Activated naive CD4-positive, alpha-beta T cell treated with anti-CD3 and anti-CD28 coated beads for 36 hours (primary cell): ENCODE results near the gene UBE2G2. TPM values are rescaled to one million over a fixed set of nuclear protein-coding genes. Genes with fewer than 3 reads are reported as not detected.

Experiments used
- CTCF ChIA-PET: fragments of 350-600 bp; sonication (Branson Sonifier 250); formaldehyde crosslinking; loops from one replicate; lab custom pipeline; 2021; ENCODE audit warnings: antibody characterized with exemption; lab: Charles Lee
- DNase-seq: peaks from one replicate; pipeline ENCODE4 v3.0.0-alpha.2; 2020
- H3K27ac Mint-ChIP-seq: one replicate; pipeline ENCODE4 v1.8.0; 2021; ENCODE audit warnings: mild to moderate bottlenecking, mixed read lengths
- H3K27me3 Mint-ChIP-seq: one replicate; pipeline ENCODE4 v1.8.0; 2021; ENCODE audit warnings: low read depth, mixed read lengths
- H3K36me3 Mint-ChIP-seq: one replicate; pipeline ENCODE4 v1.8.0; 2021; ENCODE audit warnings: low read depth, mixed read lengths
- H3K4me1 Mint-ChIP-seq: one replicate; pipeline ENCODE4 v1.8.0; 2021; ENCODE audit warnings: low read depth, mixed read lengths
- H3K4me3 Mint-ChIP-seq: one replicate; pipeline ENCODE4 v1.8.0; 2021; ENCODE audit warnings: mild to moderate bottlenecking, moderate library complexity, mixed read lengths
- H3K9me3 Mint-ChIP-seq: one replicate; pipeline ENCODE4 v1.8.0; 2021; ENCODE audit warnings: mixed read lengths
- intact Hi-C: fragments of 100-400 bp; cut with micrococcal nuclease; formaldehyde crosslinking; loops from one replicate; pipeline ENCODE4 v1.15.1; 2023
- total RNA-seq, 2 experiments: library from RNA; stranded (reverse); gene quantifications; one replicate each; pipeline ENCODE4 v1.2.3, GENCODE V29; 2021

UBE2G2 gene
- total RNA-seq, 2 experiments from 2014 or later: 94.0 to 95.2 TPM

DNA sequence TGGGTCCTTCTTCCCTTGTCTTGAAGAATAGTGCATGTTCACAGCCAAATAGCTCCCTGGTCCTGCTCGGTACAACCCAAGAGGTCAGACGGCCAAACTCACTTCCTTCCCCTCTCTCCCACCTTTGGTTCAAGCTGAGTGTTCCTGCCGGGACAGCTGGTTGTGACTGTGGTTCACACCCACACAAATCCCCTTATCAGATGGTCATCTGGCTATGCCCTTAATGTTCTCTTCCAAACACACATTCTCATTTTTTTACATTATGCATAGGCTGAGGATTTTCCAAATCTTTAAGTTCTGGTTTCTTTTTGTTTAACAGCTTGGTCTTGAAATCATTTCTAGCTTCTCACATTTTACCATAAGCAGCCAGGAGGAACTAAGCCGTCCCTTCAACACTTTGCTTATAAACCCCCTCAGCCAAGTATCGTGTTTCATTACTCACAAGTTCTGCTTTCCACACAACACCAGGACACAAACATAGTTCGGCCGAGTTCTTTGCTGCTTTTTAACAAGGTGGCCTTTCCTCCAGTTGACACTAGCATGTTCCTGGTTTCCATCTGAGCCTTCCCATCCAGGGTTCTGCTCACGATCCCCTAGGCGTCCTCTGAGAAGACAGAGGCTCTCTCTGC lies 70.6 kb downstream of the UBE2G2 start:
- no peak for DNase-seq
- H3K9me3 Mint-ChIP-seq: no peaks in the 10 kb centered on the region
- H3K4me1 Mint-ChIP-seq: no peaks in the 10 kb centered on the region
- CTCF ChIA-PET: interaction anchor here (1.5 kb wide), 1 partner anchor 11 kb away, joined by 3 read pairs; no protein-coding TSS in a partner anchor
- no peak overlapping the region for H3K4me3 Mint-ChIP-seq
- no peaks in the 10 kb centered on the region for H3K36me3 Mint-ChIP-seq
- no peak overlapping the region for H3K27ac Mint-ChIP-seq
- intact Hi-C loops: no loop called here
- H3K27me3 Mint-ChIP-seq: peaks cover 5% of the 10 kb centered on the region

DNA sequence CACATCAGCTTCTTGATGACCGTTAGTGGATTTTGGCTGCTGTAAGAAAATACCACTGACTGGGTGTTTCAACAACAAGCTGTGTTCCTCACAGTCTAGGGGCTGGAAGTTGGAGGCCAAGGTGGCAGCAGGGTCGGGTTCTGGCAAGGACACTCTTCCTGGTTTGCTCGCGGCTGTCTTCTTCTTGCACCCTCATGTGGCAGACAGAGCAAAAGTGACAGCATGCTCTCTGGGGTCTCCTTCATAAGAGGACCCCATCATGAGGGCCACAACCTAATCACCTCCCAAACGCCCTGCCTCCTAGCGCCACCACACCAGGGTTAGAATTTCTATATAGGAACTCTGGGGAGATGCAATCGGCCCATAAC lies 71.6 kb downstream of the UBE2G2 start:
- Mint-ChIP-seq H3K36me3 (no peaks in the 10 kb centered on the region), H3K27me3 (peaks cover 10% of the 10 kb centered on the region), H3K4me3 (no peak overlapping the region), H3K9me3 (no peaks in the 10 kb centered on the region), H3K4me1 (no peaks in the 10 kb centered on the region), H3K27ac (no peak overlapping the region)
- intact Hi-C loops: no loop called here
- DNase-seq: no peak
- CTCF ChIA-PET: interaction anchor here (1.5 kb wide), 1 partner anchor 12 kb away, joined by 3 read pairs; no protein-coding TSS in a partner anchor

DNA sequence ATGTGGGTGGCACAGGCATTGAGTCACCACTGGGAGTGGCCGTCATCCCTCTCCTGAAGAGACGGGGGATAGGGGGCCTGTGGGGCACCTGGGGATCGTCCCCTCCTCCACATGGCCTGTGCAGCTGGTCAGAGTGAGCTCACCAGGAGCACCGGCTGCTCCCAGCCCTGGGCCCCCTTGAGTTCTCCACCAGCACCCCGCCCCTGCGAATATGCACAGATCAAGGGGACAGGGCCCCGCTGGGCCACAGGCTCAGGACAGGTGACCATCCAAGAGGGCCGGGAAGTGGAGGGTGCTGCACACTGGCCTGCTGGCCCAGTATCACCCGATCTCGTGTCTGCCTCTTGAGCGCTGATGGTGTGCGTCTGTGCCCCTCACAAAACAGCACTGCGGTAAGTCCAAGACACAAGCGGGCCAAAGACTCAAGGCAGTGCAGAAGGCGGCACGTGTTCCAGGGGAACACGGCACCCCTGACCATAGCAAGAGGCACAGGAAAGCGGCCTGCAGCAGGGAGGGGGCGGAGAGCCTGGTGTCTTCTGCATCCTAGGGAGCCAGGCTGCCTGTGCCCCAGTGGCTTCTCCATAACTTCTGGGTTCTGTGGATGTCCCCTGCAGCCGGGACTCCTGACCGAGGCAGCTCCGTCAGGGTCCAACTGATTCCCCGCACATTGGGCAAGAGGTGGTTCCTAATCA lies 72.1 kb downstream of the UBE2G2 start:
- H3K36me3 Mint-ChIP-seq: no peaks in the 10 kb centered on the region
- H3K27me3 Mint-ChIP-seq: peaks cover 10% of the 10 kb centered on the region
- H3K9me3 Mint-ChIP-seq: no peaks in the 10 kb centered on the region
- intact Hi-C loops: no loop called here
- no peak overlapping the region for H3K27ac Mint-ChIP-seq
- H3K4me3 Mint-ChIP-seq: no peak overlapping the region
- CTCF ChIA-PET: interaction anchor here (0.9 to 1.5 kb wide), 2 partner anchors 13 to 219 kb away, joined by 3 read pairs; no protein-coding TSS in a partner anchor
- no peak for DNase-seq
- no peaks in the 10 kb centered on the region for H3K4me1 Mint-ChIP-seq

DNA sequence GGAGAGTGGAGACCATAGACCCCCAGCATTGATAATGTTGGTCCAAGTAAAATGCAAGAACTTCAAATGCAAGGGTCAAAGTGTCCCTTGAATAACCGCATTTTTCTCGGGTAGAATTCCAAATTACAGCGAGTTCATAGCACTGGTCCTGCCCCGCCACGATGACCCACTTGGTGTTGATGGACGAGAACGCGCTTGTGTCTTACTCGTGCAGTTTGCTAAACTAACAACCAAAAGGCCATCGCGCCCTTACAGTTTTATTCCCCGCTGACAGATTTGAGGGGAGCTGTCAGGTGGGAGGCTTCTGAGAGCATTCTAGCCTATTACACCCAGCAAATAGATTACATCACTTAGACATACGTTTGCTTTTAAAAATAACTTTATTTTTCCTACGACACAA lies 72.9 kb downstream of the UBE2G2 start:
- DNase-seq: no peak
- Mint-ChIP-seq H3K4me1 (peaks cover 3% of the 10 kb centered on the region), H3K27me3 (peaks cover 13% of the 10 kb centered on the region), H3K36me3 (no peaks in the 10 kb centered on the region), H3K4me3 (no peak overlapping the region), H3K9me3 (no peaks in the 10 kb centered on the region), H3K27ac (no peak overlapping the region)
- intact Hi-C loops: no loop called here
- CTCF ChIA-PET: interaction anchor here (0.9 kb wide), 1 partner anchor 218 kb away, joined by 3 read pairs; no protein-coding TSS in a partner anchor

DNA sequence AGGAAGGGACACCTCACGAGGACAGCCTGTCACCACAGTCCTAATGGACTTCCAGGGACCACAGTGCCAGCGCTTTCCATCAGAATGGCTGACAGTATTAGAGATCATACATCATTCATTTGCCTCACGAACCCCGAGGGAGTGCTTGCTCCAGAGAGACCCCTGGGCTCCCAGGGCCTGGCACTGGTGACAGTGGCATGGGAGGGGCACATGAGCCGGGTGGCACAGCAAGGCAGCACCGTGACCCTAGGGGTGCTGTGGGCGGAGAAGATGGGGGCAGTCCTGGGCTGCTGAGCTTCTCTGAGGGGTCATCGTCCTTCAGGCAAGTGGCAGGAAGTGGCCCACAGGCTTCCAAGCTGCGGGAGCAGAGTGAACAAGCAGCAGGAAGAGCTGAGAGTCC lies 73.9 kb downstream of the UBE2G2 start:
- H3K9me3 Mint-ChIP-seq: no peaks in the 10 kb centered on the region
- H3K27me3 Mint-ChIP-seq: peaks cover 19% of the 10 kb centered on the region
- H3K27ac Mint-ChIP-seq: no peak overlapping the region
- H3K4me3 Mint-ChIP-seq: no peak overlapping the region
- CTCF ChIA-PET: no interaction called here
- peaks cover 9% of the 10 kb centered on the region for H3K4me1 Mint-ChIP-seq
- H3K36me3 Mint-ChIP-seq: no peaks in the 10 kb centered on the region
- intact Hi-C loops: no loop called here
- DNase-seq: no peak

DNA sequence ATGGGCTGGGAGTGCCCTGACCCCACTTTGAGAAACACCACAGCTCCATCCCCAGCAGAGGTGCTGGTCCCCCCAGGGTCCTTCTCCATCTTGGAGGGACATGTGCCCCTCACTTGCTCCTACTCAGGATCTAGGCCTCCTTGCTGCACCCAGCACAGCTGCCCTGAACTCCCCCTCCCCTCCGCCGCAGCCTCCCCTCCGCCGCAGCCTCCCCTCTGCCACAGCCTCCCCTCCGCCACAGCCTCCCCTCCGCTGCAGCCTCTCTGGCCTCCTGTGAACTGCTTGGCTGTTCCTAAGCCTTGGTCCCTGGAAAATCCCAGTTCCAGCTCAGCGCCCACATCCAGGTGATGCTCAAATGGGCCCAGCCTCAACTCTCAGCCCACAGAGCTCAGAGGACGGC lies 74.3 kb downstream of the UBE2G2 start:
- no peak for DNase-seq
- no peak overlapping the region for H3K4me3 Mint-ChIP-seq
- H3K36me3 Mint-ChIP-seq: no peaks in the 10 kb centered on the region
- CTCF ChIA-PET: no interaction called here
- intact Hi-C loops: no loop called here
- H3K27ac Mint-ChIP-seq: no peak overlapping the region
- H3K9me3 Mint-ChIP-seq: no peaks in the 10 kb centered on the region
- H3K27me3 Mint-ChIP-seq: peaks cover 24% of the 10 kb centered on the region
- peaks cover 9% of the 10 kb centered on the region for H3K4me1 Mint-ChIP-seq

DNA sequence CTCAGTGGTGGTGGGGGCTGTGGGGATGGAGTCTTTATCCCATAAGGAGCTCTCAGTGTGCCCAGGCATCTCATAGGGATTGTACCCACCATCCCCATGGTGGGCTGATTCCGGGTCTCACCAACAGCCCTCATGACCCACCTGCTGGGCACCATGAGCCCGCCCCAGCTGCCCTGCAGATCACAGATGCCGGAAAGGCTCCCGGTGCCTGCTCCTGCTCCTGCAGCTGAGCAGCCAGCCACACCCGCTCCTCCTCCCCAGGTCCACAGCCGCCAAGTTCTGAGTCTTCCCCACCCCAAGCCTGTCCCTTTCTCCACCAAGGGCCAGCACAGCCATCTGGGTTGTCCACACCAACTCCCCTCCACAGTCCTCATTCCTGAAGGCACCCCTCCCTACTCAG lies 74.8 kb downstream of the UBE2G2 start:
- Mint-ChIP-seq H3K27me3 (peaks cover 24% of the 10 kb centered on the region), H3K4me3 (no peak overlapping the region), H3K36me3 (no peaks in the 10 kb centered on the region), H3K4me1 (peaks cover 9% of the 10 kb centered on the region), H3K27ac (no peak overlapping the region), H3K9me3 (no peaks in the 10 kb centered on the region)
- CTCF ChIA-PET: interaction anchor here (0.6 to 0.8 kb wide), 2 partner anchors 23 to 139 kb away, joined by 3 to 6 read pairs; no protein-coding TSS in a partner anchor
- intact Hi-C loops: no loop called here
- DNase-seq: no peak

DNA sequence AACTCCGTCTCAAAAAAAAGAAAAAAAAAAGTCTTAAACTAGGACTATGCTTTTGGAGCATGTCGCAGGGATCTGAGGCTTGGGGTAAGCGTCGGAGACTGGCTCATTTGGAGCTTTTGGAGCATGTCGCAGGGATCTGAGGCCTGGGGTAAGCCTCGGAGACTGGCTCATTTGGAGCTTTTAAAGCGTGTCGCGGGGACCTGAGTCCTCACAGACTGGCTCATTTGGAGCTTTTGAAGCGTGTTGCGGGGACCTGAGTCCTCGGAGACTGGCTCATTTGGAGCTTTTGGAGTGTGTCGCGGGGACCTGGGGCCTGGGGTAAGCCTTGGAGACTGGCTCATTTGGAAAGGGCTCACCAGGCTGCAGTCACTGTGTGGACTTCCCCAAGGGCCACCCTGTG lies 76.7 kb downstream of the UBE2G2 start:
- no peaks in the 10 kb centered on the region for H3K9me3 Mint-ChIP-seq
- H3K36me3 Mint-ChIP-seq: no peaks in the 10 kb centered on the region
- no peak for DNase-seq
- intact Hi-C loops: no loop called here
- CTCF ChIA-PET: interaction anchor here (0.6 to 1.4 kb wide), 2 partner anchors 17 to 217 kb away, joined by 3 read pairs; no protein-coding TSS in a partner anchor
- H3K4me1 Mint-ChIP-seq: peaks cover 9% of the 10 kb centered on the region
- peaks cover 24% of the 10 kb centered on the region for H3K27me3 Mint-ChIP-seq
- H3K27ac Mint-ChIP-seq: no peak overlapping the region
- H3K4me3 Mint-ChIP-seq: no peak overlapping the region

DNA sequence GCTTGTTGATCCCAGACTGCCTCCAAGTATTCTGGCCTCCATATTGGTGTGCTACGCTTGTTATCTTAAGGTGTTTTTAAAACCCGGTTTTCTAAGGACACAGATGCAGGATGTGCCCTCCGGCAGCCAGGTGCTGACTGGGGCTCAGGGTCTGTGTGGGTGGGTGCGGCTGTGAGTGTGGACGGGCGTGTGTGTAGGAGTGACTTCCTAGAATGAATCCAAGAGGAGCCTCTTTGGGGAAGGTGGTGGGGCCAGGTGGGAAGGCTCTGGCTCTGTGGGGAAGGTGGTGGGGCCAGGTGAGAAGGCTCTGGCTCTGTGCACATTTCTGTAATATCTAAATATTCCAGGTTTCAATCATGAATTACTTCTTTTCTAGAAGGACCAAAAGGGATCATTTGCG lies 77.4 kb downstream of the UBE2G2 start:
- DNase-seq: no peak
- intact Hi-C loops: no loop called here
- Mint-ChIP-seq H3K36me3 (no peaks in the 10 kb centered on the region), H3K4me1 (peaks cover 9% of the 10 kb centered on the region), H3K9me3 (no peaks in the 10 kb centered on the region), H3K27me3 (peaks cover 24% of the 10 kb centered on the region), H3K27ac (no peak overlapping the region), H3K4me3 (no peak overlapping the region)
- CTCF ChIA-PET: interaction anchor here (0.6 to 1.4 kb wide), 2 partner anchors 17 to 217 kb away, joined by 3 read pairs; no protein-coding TSS in a partner anchor

DNA sequence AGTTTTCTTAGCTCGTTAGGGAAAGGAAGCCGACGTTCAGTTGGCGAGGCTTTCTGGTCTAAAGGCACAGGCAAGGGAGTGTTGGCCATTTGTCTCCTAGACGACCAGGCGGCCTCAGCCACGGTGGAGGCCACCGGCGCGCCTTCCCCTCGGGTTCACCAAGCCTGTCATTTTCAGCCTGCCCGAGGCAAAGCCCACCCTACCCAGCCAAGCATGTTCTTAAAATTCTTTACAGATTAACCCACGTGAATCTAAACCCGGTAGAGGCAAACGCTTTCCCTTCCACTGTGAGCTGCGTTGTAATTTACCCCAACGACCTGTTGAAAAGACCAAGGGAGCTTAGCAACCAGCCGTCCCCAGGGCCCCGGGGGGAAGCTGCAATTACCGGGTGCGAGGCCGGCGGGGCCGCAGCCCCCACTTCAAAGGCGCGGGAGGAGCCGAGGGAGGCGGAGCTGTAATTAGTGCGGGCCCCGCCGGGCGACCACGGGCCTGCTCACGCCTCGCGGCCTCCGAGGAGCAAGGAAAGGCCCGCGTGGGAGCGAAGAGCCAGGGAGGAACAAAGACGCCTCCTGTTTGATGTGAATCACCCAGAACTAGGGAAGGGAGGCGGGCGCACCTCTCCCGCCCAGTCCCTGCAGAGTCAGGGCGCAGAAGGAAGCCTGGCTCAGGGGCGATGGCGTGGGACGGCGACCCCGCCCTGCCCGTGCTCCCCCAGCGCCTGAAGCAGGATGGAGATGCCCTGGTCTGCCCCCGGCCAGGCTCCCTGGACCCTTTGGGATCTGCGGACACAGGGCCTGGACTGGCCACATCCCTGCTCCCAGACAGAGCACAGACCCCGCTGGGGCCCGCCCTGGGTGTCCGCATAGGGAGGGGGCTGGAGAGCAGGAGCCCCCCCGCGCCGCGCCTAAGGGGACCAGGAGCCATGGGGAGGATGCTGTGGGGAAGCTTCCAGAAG lies 78.2 kb downstream of the UBE2G2 start:
- Mint-ChIP-seq H3K4me3 (no peak overlapping the region), H3K36me3 (no peaks in the 10 kb centered on the region), H3K27me3 (peaks cover 24% of the 10 kb centered on the region), H3K9me3 (no peaks in the 10 kb centered on the region), H3K4me1 (peaks cover 9% of the 10 kb centered on the region), H3K27ac (no peak overlapping the region)
- DNase-seq: peak; percentile 20
- CTCF ChIA-PET: interaction anchor here (0.9 to 1.4 kb wide), 2 partner anchors 18 to 213 kb away, joined by 3 read pairs; no protein-coding TSS in a partner anchor
- intact Hi-C loops: no loop called here

DNA sequence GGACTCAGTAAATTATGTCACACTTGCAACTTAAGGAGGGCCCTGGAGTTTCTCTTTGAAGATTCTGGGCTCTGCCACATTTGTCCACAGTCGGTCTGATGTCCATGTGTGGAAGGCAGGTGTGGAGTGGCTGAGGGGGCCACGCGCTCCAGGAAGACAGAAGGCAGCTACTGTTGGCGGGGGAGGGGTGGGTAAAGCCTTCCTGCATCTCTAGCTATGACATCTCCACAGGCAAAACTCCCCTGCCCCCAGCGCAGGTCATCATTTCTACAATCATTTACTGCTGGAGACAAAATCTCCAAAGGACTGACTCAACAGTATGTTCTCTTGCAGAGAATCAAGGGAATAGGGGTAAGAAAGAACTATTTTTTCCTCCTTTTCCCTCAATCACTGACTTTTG lies 78.9 kb downstream of the UBE2G2 start:
- H3K36me3 Mint-ChIP-seq: no peaks in the 10 kb centered on the region
- no peak for DNase-seq
- no peak overlapping the region for H3K27ac Mint-ChIP-seq

DNA sequence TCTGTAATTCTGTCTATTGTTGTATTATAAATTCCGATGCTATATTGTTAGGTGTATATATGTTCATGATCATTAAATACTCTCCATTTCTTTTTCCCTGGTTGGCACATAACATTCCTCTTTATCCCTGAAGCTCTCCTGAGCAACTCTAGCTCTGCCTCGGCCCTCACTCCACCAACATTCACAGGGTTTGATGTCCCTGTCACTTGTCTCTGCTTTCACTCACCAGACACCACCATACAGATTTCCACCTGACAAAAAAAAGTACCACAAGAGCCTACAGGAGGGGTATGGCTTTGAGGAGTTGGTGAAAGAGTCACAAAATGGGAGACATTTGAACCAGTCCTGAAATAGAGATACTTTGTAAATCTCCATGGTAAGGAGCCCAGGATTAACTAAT lies 81.5 kb downstream of the UBE2G2 start:
- intact Hi-C loops: no loop called here
- peaks cover 9% of the 10 kb centered on the region for H3K4me1 Mint-ChIP-seq
- no peak overlapping the region for H3K27ac Mint-ChIP-seq
- no peaks in the 10 kb centered on the region for H3K9me3 Mint-ChIP-seq
- CTCF ChIA-PET: interaction anchor here (0.6 kb wide), 1 partner anchor 46 kb away, joined by 3 read pairs; no protein-coding TSS in a partner anchor
- no peaks in the 10 kb centered on the region for H3K36me3 Mint-ChIP-seq
- H3K27me3 Mint-ChIP-seq: peaks cover 14% of the 10 kb centered on the region
- H3K4me3 Mint-ChIP-seq: no peak overlapping the region
- no peak for DNase-seq

More for the DNA sequence above, 78.9 kb downstream of the UBE2G2 start:
- Mint-ChIP-seq H3K4me1 (peaks cover 9% of the 10 kb centered on the region), H3K9me3 (no peaks in the 10 kb centered on the region), H3K4me3 (no peak overlapping the region), H3K27me3 (peaks cover 24% of the 10 kb centered on the region)
- CTCF ChIA-PET: interaction anchor here (0.9 kb wide), 1 partner anchor 212 kb away, joined by 3 read pairs; no protein-coding TSS in a partner anchor
- intact Hi-C loops: no loop called here
